ENCODE data around the gene FNDC3B.

Gene FNDC3B

GRCh38 chr3:172073262-172073915, 34.0 kb downstream of the FNDC3B start:
- no peak for DNase-seq (ENCODE audit: low read depth in 2 of 2)

- no peak for DNase-seq (ENCODE audit: low read depth in 2 of 2)
Measured at GRCh38 chr3:172074032-172074431, 34.7 kb downstream of the FNDC3B start.

GRCh38 chr3:172074586-172074985, 35.2 kb downstream of the FNDC3B start:
- no peak for DNase-seq (ENCODE audit: low read depth in 2 of 2)

- DNase-seq (ENCODE audit: low read depth in 2 of 2), result no peak
Measured at GRCh38 chr3:172076212-172076611, 36.8 kb downstream of the FNDC3B start.

GRCh38 chr3:172077197-172077757, 37.9 kb downstream of the FNDC3B start:
- DNase-seq (ENCODE audit: low read depth in 2 of 2), result no peak

GRCh38 chr3:172078244-172078643, 38.9 kb downstream of the FNDC3B start:
- no peak for DNase-seq (ENCODE audit: low read depth in 2 of 2)

GRCh38 chr3:172078721-172079120, 39.3 kb downstream of the FNDC3B start:
- DNase-seq (ENCODE audit: low read depth in 2 of 2), result no peak

- DNase-seq (ENCODE audit: low read depth in 2 of 2), result no peak
Measured at GRCh38 chr3:172079326-172079976, 40.1 kb downstream of the FNDC3B start.

- DNase-seq (ENCODE audit: low read depth in 2 of 2), result no peak
Measured at GRCh38 chr3:172080503-172080902, 41.1 kb downstream of the FNDC3B start.

GRCh38 chr3:172082269-172082668, 42.9 kb downstream of the FNDC3B start:
- peak; percentile 98 to 99 for DNase-seq (ENCODE audit: low read depth in 2 of 2)

GRCh38 chr3:172082820-172083513, 43.6 kb downstream of the FNDC3B start:
- DNase-seq (ENCODE audit: low read depth in 2 of 2), result no peak

GRCh38 chr3:172083995-172084409, 44.6 kb downstream of the FNDC3B start:
- DNase-seq (ENCODE audit: low read depth in 2 of 2), result no peak

- DNase-seq (ENCODE audit: low read depth in 2 of 2), result no peak
Measured at GRCh38 chr3:172084871-172085556, 45.6 kb downstream of the FNDC3B start.

GRCh38 chr3:172085557-172085895, 46.1 kb downstream of the FNDC3B start:
- DNase-seq (ENCODE audit: low read depth in 2 of 2), result no peak

GRCh38 chr3:172086071-172086470, 46.7 kb downstream of the FNDC3B start:
- no peak for DNase-seq (ENCODE audit: low read depth in 2 of 2)

- DNase-seq (ENCODE audit: low read depth in 2 of 2), result no peak
Measured at GRCh38 chr3:172087198-172087597, 47.8 kb downstream of the FNDC3B start.

GRCh38 chr3:172087602-172088580, 48.5 kb downstream of the FNDC3B start:
- no peak for DNase-seq (ENCODE audit: low read depth in 2 of 2)

GRCh38 chr3:172089250-172089649, 49.9 kb downstream of the FNDC3B start:
- no peak for DNase-seq (ENCODE audit: low read depth in 2 of 2)

GRCh38 chr3:172090035-172090434, 50.7 kb downstream of the FNDC3B start:
- DNase-seq (ENCODE audit: low read depth in 2 of 2), result no peak

GRCh38 chr3:172092658-172093057, 53.3 kb downstream of the FNDC3B start:
- no peak for DNase-seq (ENCODE audit: low read depth in 2 of 2)

Measured in fibroblast of skin of left quadriceps (primary cell).